GM12872 (cell line): Measurements from ENCODE around the gene CGB7.

Experiments
- CTCF ChIP-seq: IDR thresholded peaks from 3 replicates; pipeline ENCODE4 v1.5.1; 2011; ENCODE audit warnings: low read depth, mild to moderate bottlenecking, low read length, moderate library complexity; ENCODE audit not compliant: insufficient read depth

Gene CGB7

GRCh38 chr19:49085020-49085867 is 27.7 kb upstream of the CGB7 start, which contains the start of gene SNRNP70:
Gene SNRNP70, plus strand, starts transcription at chr19:49085451. Its CDS starts 964 bp downstream, at chr19:49086415.
- TF ChIP-seq CTCF = no peak

- TF ChIP-seq CTCF = no peak
These were observed 26.9 kb upstream of the CGB7 start for GRCh38 chr19:49084206-49085019.

GRCh38 chr19:49081273-49081672 is 23.7 kb upstream of the CGB7 start:
- TF ChIP-seq CTCF = no peak

- no peak for TF ChIP-seq CTCF
These were observed 22.8 kb upstream of the CGB7 start for GRCh38 chr19:49080392-49080791.

- TF ChIP-seq CTCF = peak; percentile 66
These were observed 17.3 kb upstream of the CGB7 start for GRCh38 chr19:49074869-49075268.

GRCh38 chr19:49073514-49074378 is 16.2 kb upstream of the CGB7 start:
- TF ChIP-seq CTCF = peak; percentile 45; the same call in 1 of the 3 replicates
